Stimulated activated CD8-positive, alpha-beta memory T cell treated with anti-CD3 and anti-CD28 coated beads, Interleukin-7, amount 100 ng/mL, for 24 hours (primary cell): ENCODE results near the gene PRDM12.

Experiments
- DNase-seq: peaks from one replicate; pipeline ENCODE4 v3.0.0-alpha.2; 2020; ENCODE audit warnings: low read depth

PRDM12 gene

DNA sequence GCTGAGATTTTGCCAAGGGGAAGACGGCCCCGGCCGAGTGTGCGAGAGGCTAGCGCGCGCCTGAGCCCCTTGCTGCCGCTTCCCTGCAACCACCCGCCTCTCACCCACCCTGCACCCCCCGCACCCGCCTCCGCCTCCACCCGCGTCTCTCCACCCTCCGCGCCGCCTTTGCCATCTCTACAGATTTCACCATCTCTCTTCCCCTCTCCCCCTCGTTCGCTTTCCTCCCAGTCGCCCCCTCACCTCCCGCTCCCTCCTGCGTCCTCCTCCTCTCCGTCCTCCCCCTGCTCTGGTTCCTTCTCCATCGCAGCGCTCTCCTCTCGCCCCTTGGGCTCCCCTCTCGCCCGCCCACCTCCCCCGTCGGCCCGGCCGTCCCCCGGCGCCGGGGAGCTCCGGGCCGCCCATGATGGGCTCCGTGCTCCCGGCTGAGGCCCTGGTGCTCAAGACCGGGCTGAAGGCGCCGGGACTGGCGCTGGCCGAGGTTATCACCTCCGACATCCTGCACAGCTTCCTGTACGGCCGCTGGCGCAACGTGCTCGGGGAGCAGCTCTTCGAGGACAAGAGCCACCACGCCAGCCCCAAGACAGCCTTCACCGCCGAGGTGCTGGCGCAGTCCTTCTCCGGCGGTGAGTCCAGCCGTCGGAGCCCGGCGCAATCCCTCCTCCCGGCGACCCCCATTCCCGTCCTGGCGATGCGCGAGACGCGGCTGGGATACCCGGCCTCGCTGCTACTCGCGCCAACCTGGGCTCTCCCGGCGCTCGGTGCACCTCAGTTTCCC is at the start of gene PRDM12:
Gene PRDM12 (plus strand): TSS at position 344 of the 778 bp plus-strand sequence. CDS start 60 bp downstream, at position 404.
- DNase-seq, result no peak

DNA sequence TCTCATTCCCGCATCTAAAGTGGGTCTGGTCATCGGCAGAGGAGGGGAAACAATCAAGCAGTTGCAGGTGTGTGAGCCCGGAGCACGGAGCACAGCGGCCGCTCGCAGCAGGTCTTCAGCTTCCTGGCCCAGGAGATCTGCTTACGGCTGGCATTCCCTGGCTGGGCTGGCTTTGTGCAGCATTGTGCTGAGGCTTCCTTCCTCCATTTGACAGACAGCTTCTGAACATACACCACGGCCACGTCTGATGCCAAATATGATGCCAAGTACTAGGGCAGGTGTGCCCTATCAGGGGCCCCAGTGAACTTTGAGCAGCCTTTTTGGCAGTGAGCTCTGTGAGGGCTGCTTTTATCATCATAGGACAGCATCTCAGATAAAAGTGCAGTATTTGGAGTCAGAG is 47.9 kb upstream of the PRDM12 start:
- DNase-seq, result no peak

DNA sequence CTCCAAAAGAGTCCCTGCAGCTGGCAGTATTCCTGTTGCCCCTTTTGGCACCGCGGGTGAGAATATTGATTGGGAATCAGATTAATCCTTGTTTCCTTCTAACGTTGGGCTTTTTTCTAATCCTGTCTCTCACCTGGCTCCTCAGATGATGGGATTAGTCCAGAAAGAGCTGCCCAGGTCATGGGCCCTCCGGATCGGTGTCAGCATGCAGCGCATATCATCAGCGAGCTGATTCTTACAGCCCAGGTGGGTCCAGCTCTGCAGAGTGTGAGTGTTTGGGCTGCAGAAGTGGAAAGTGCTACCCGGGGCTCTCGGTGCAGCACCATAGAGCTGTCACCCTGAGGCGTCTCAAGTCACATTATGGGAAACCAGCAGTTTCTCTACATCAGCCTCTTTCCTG is 40.9 kb upstream of the PRDM12 start:
- no peak for DNase-seq

DNA sequence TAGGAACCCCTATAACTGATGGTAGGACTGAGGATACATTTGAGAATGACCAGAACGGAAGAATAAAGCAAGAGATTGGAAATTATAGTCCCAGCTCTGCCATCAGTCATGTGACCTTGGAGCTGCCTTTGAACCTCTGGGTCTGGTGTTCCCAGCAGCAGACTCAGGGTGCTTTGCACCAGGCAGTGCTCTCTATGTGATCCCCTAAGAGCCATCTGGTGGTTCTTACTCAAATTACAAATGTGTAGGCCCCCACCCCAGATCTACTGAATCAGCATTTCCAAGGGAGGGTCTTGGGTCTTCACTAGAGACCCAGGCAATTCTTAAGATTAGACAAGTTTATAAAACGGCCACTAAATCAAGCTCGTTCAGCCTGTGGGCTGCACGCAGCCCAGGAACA is 40.2 kb upstream of the PRDM12 start:
- DNase-seq, result no peak

DNA sequence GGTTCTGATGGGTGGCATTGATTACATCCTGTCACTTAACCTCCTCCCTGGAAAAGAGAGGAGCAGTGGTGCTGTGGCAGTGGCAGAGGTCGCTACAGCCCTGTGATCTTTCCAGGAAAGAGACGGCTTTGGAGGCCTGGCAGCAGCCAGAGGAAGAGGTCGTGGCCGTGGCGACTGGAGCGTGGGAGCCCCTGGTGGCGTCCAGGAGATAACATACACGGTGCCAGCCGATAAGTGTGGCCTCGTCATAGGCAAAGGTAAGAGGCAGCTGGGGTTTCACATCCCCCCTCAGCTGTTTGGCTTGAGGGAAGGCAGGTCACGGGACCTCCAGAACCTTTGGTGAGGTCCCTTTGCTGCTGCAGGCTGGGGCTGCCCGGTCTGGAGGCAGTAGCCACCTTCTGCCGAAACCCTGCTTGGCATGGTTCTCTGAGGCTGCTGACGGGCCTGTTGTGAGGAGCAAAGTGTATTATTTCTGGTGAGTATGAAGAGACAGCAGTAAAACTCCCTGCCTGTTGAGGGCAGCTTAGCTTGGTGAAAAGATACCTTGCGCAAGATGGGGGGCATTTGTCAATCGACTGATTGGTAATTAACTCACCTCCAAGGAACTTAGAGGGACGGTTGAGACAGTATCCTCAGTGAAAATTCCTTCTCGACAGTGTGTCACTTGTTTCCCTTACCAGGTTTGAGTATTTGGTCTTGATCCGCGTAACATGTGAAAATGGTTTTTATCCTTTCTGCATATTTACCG is 38.0 kb upstream of the PRDM12 start:
- DNase-seq, result no peak

DNA sequence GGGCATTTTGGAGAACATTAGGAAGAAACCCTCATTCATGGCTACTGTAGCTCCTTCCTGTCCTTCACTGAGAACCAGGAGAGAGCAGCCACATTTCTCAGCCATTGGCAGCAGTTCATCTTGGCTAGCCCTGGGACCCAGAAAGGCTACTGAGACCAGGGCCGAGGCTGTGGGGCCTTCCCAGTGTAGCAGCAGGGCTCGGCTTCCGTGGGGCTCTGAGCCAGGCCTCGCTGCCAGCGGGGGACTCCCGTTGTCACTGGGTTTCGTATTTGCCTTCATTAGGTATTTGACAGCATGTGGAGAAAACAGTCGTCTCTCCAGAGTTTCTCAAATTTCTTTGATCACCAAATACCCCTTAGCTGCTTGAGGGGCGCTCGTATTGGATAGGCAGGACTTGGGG is 37.3 kb upstream of the PRDM12 start:
- no peak for DNase-seq

GRCh38 chr9:130627896-130628792 is 36.2 kb upstream of the PRDM12 start:
- no peak for DNase-seq

DNA sequence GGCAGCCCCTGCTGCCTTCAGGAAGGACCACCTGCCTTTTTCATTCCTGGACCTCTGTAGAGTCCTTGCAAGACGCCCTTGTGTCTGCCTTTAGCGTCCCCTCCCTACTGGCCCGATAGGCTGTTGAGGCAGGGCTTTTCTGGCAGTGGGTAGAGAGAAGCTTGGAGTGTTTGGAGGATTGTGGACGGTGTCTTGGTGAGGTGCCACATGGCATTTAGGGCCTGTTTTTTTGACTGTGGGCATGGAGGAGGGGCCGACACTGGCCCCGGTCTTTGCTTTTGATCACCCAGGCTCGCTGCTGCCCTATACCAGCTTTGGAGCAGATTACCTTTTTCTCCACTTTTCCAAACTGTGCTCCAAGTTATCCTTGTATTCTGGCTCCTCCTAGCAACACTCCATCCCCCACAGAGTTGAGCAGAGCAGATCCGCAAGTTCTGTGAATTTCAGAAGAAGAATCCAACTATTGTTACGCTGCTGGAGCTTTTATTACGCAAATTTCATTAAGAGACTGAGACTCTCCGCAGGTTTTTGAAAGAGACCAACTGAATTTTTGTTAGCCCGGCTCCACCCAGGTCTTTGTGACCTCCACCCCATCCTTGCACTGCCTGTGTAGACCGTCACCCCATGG is 34.8 kb upstream of the PRDM12 start:
- no peak for DNase-seq

DNA sequence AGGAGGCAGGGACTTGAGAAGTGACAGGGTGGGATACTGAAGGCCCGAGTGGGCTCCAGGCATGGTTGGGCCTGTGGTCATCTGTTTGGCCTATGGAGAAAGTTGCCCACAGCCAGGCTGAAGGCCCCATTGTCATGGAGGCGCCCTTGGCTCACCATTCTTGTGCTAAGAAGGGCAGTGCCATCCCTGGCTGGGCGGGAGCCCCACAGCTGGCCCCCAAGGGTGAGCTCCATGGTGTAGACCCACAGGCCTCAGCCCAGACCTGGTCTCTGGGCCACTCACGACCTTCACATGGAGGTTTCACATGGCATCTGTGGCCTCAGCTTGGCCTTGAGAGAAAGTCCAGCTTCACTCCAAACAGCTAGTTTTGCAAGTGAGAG is 34.3 kb upstream of the PRDM12 start:
- DNase-seq, result no peak

- no peak for DNase-seq
Observed at GRCh38 chr9:130630506-130631330, 33.7 kb upstream of the PRDM12 start.

DNA sequence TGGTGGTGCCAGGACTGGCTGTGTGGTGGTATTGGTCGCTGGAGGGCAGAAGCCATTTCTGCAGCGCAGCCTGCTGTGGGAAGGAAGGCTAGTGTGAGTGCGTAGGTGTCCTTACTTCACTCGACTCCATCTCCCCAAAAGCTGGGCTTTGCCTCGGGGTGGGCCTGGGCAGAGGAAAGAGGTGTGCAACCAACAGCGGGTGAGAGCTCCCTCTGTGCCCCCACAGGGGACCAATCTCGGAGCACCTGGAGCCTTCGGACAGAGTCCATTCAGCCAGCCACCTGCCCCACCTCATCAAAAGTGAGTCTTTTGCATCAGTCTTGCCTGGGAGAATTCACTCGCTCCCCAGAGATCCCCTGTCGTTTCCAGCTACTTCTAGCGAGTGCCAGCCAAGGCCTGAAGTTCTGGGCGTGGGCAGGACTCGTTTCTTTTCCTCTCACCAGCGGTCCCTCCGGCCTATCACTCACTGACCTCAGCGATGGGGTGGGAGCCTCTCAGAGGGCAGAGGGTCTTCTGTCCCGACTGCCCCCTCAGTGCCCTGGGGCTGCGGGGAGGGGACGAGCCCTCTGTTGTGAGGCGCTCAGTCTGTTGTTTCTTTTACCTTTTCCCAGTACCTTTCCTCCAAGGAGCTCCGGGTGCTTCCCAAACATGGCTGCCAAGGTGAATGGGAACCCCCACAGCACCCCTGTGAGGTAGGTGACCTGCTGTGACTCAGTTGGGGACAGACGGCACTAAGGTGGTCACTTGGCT is 32.9 kb upstream of the PRDM12 start:
- no peak for DNase-seq

DNA sequence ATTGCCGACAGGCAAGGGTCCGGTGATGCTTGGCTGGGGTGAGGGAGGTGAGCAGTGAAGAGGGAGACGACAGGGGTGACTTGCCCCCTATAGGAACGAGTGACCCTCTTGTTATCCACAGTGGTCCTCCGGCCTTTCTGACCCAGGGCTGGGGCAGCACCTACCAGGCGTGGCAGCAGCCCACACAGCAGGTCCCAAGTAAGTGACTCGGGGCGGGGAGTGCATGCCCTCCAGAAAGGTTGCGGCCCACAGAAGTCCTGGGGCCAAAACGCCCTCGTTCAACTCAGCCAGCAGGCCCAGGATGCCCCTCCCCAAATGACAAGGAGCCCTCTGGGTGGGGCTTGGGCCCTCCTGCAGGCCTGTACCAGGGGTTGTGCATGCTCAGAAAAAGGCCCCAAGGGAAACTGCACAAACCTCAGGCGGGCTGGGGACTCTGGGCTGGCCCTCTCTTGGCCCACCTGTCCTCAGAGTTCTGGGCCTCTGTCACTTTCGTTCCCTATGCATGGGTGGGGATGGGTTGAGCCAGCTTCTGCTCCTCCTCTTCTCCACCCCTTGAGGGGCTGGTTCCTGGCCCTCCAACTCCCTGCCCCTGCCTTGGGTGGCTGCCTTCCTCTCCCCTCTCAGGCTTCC is 32.2 kb upstream of the PRDM12 start:
- DNase-seq, result no peak

GRCh38 chr9:130632841-130633240 is 31.6 kb upstream of the PRDM12 start:
- no peak for DNase-seq

DNA sequence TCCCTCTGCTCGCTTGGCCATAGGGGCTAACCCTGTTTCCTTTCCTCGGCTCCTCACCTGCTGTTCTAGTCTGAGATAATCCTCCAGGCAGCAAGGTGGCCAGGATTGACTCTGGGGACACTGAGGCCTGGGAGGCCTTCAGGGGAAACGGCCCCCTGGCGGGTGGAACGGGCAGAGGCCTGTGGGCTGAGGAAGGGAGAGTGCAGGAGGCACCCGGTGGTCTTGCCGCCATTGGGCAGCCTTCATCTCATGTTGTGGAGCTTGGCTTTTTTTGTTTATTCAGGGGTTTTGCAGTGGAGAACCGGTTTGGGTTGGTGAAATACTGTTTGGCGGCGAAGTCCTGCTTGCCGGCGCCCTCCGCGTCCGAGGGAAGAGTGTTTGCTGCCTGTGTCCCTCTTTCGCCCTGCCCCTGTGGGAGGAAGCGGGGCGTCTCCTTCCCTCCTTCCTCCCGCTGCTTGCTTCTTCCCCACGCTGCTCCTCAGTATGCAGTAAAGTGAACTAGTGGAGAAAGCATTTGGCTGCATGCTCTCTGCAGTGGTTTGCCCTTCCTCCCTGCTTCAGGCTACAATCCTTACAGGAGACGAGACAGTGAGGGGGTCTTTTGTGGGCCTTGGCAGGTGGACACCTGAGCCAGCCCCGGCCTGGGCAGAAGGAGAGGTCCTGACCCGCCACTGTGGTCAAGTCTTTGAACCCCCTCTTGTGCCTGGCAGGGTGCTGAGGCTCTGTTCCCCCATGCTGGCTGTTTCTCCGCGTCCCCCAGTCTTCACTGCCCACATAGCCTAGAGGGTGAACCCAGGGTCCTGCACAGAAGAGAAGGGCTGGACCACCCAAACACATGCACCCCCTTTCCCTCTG is 30.8 kb upstream of the PRDM12 start:
- no peak for DNase-seq

DNA sequence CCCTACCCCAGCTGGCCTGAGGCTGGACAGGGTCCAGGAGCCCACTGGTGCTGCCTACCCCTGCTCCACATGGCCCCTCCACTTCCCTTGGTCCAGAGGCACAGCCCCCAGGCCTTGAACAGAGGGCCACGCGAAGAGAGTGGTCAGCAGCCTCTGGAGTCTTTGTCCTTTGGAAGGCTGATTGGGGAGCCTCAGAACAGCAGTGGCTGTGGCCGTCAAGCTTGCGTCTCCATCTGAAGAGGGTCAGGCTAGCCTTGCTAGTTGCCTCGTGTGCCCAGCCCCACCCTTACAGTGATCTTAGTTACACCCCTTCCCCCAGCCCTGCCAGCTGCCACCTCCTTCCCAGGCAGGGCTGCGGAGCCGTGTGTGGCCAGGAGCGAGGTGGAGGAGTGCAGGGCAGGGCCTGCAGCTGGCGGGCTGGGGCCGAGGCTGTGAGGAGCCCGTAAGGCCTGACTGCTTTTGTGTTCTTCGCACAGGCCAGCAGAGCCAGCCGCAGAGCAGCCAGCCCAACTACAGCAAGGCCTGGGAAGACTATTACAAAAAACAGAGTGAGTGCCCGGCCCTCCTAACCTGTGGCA is 30.1 kb upstream of the PRDM12 start:
- no peak for DNase-seq

- DNase-seq, result no peak
Observed at GRCh38 chr9:130634801-130635200, 29.6 kb upstream of the PRDM12 start.

DNA sequence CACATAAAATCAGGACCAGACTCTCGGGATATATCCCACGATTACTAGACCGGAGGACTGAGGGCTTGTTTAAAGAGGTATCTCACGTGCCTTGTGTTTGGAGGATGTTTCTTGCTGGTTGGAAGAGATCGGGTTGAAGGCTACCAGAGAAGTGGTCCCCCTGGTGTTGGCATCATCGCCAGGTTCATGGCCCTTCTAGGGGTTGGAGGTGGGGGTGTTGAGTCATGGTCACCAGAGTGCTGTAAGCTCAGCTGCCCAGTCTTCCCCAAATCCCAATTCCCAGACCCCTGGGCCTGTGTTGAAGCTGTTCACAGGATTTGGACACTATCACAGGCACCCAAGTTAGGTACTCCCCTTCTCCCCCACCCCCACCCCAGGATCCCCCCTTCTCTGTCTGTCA is 29.1 kb upstream of the PRDM12 start:
- no peak for DNase-seq
